Kidney epithelial cell (primary cell): Measurements from ENCODE around the gene ANTXRL. TPM values are rescaled to one million over a fixed set of nuclear protein-coding genes. Genes with fewer than 3 reads are reported as not detected.

Experiments
- DNase-seq: peaks from one replicate; pipeline ENCODE4 v3.0.0-alpha.2; 2010; ENCODE audit warnings: low read depth
- H3K27me3 ChIP-seq: 2 replicates; pipeline ENCODE4 v1.6.0; 2011; ENCODE audit warnings: low read length; ENCODE audit not compliant: control insufficient read depth, insufficient read depth
- H3K36me3 ChIP-seq: 2 replicates; pipeline ENCODE4 v1.5.1; 2011; ENCODE audit warnings: low read length; ENCODE audit not compliant: control insufficient read depth, insufficient read depth
- H3K4me3 ChIP-seq: 2 replicates; pipeline ENCODE4 v1.5.1; 2011; ENCODE audit warnings: low read depth, mild to moderate bottlenecking, control low read depth, low read length
- CTCF ChIP-seq: IDR thresholded peaks from 2 replicates; pipeline ENCODE4 v1.5.1; 2011; ENCODE audit warnings: mild to moderate bottlenecking, moderate library complexity, low read length, control low read depth, inconsistent platforms; ENCODE audit not compliant: insufficient read depth, poor library complexity, severe bottlenecking
- total RNA-seq: library from RNA; depleted of rRNA; stranded (reverse); fragments of >200 nt; gene quantifications from 2 replicates; pipeline ENCODE4 v1.2.3, GENCODE V29; 2015

ANTXRL gene
- total RNA-seq, 1 donor from 2014 or later = not detected

- Histone ChIP-seq H3K4me3 (no peak overlapping the region), H3K36me3 (no peaks in the 10 kb centered on the region), H3K27me3 (peaks cover 4% of the 10 kb centered on the region)
- no peak for TF ChIP-seq CTCF
- DNase-seq = no peak
These were observed 2.5 kb downstream of the ANTXRL start for GRCh38 chr10:46289209-46289810.

- H3K36me3 ChIP-seq = no peaks in the 10 kb centered on the region
- no peaks in the 10 kb centered on the region for H3K27me3 ChIP-seq
- H3K4me3 ChIP-seq = no peak overlapping the region
- no peak for DNase-seq
- TF ChIP-seq CTCF = no peak
These were observed 3.5 kb downstream of the ANTXRL start for GRCh38 chr10:46290101-46290886.

- DNase-seq = no peak
- Histone ChIP-seq H3K4me3 (no peak overlapping the region), H3K27me3 (no peaks in the 10 kb centered on the region), H3K36me3 (no peaks in the 10 kb centered on the region)
- no peak for TF ChIP-seq CTCF
These were observed 5.2 kb downstream of the ANTXRL start for GRCh38 chr10:46291817-46292572.

- Histone ChIP-seq H3K36me3 (no peaks in the 10 kb centered on the region), H3K4me3 (no peak overlapping the region), H3K27me3 (no peaks in the 10 kb centered on the region)
- TF ChIP-seq CTCF = no peak
- DNase-seq = no peak
These were observed 5.8 kb downstream of the ANTXRL start for GRCh38 chr10:46292573-46293023.

- no peak for DNase-seq
- TF ChIP-seq CTCF = no peak
- H3K27me3 ChIP-seq = no peaks in the 10 kb centered on the region
- no peak overlapping the region for H3K4me3 ChIP-seq
- no peaks in the 10 kb centered on the region for H3K36me3 ChIP-seq
These were observed 6.4 kb downstream of the ANTXRL start for GRCh38 chr10:46293228-46293627.
